GM15510 (cell line): Measurements from ENCODE around the gene FBXW8.

Experiments used
- POLR2A ChIP-seq: IDR thresholded peaks from 3 replicates; pipeline ENCODE4 v1.6.1; 2011; ENCODE audit warnings: borderline replicate concordance; ENCODE audit not compliant: insufficient read length; ENCODE audit errors: extremely low read depth

FBXW8 gene

GRCh38 chr12:116933091-116933490 lies 22.3 kb downstream of the FBXW8 start:
- TF ChIP-seq POLR2A: no peak

- no peak for TF ChIP-seq POLR2A
Measured at GRCh38 chr12:116933512-116934246, 22.9 kb downstream of the FBXW8 start.

GRCh38 chr12:116934908-116935705 lies 24.4 kb downstream of the FBXW8 start:
- TF ChIP-seq POLR2A: no peak

GRCh38 chr12:116937640-116938039 lies 26.9 kb downstream of the FBXW8 start:
- no peak for TF ChIP-seq POLR2A

- no peak for TF ChIP-seq POLR2A
Measured at GRCh38 chr12:116939734-116940133, 29.0 kb downstream of the FBXW8 start.

- no peak for TF ChIP-seq POLR2A
Measured at GRCh38 chr12:116941188-116941587, 30.4 kb downstream of the FBXW8 start.

GRCh38 chr12:116943419-116944372 lies 32.9 kb downstream of the FBXW8 start:
- TF ChIP-seq POLR2A: no peak

- no peak for TF ChIP-seq POLR2A
Measured at GRCh38 chr12:116945886-116946550, 35.3 kb downstream of the FBXW8 start.

GRCh38 chr12:116948298-116948697 lies 37.5 kb downstream of the FBXW8 start:
- no peak for TF ChIP-seq POLR2A

GRCh38 chr12:116950628-116951325 lies 40.0 kb downstream of the FBXW8 start:
- TF ChIP-seq POLR2A: no peak

GRCh38 chr12:116954710-116955381 lies 44.1 kb downstream of the FBXW8 start:
- TF ChIP-seq POLR2A: no peak

GRCh38 chr12:116955382-116956021 lies 44.8 kb downstream of the FBXW8 start:
- TF ChIP-seq POLR2A: no peak

GRCh38 chr12:116958402-116959197 lies 47.9 kb downstream of the FBXW8 start:
- no peak for TF ChIP-seq POLR2A

GRCh38 chr12:116959198-116959460 lies 48.4 kb downstream of the FBXW8 start:
- TF ChIP-seq POLR2A: no peak
